Central memory CD8-positive, alpha-beta T cell (primary cell): ENCODE measurements around the gene MYF5.

ENCODE experiments used
- ATAC-seq: fragments of 150-1000 bp; cut with Tn5 transposase; replicated peaks from 2 replicates; pipeline ENCODE4 v1.10.0; 2022; ENCODE audit warnings: mild to moderate bottlenecking, moderate FRiP score, moderate number of reproducible peaks; ENCODE audit not compliant: poor library complexity, severe bottlenecking; ENCODE audit errors: extremely low read depth
- DNase-seq, 2 donors: peaks; one replicate each; pipeline ENCODE4 v3.0.0; 2021; ENCODE audit warnings: low spot score in 2 of 2
- H3K27ac Mint-ChIP-seq: one replicate; pipeline ENCODE4 v1.8.0; 2022; ENCODE audit warnings: low read depth, mild to moderate bottlenecking, moderate library complexity, mixed read lengths
- H3K27me3 Mint-ChIP-seq: one replicate; pipeline ENCODE4 v1.8.0; 2022; ENCODE audit warnings: mixed read lengths
- H3K36me3 Mint-ChIP-seq: one replicate; pipeline ENCODE4 v1.8.0; 2022; ENCODE audit warnings: mild to moderate bottlenecking, moderate library complexity, mixed read lengths; ENCODE audit not compliant: insufficient read depth
- H3K4me1 Mint-ChIP-seq: one replicate; pipeline ENCODE4 v1.8.0; 2022; ENCODE audit warnings: mixed read lengths
- H3K4me3 Mint-ChIP-seq: one replicate; pipeline ENCODE4 v1.8.0; 2022; ENCODE audit warnings: mild to moderate bottlenecking, moderate library complexity, mixed read lengths
- H3K9me3 Mint-ChIP-seq: one replicate; pipeline ENCODE4 v1.8.0; 2022; ENCODE audit warnings: mixed read lengths

MYF5 gene

DNA sequence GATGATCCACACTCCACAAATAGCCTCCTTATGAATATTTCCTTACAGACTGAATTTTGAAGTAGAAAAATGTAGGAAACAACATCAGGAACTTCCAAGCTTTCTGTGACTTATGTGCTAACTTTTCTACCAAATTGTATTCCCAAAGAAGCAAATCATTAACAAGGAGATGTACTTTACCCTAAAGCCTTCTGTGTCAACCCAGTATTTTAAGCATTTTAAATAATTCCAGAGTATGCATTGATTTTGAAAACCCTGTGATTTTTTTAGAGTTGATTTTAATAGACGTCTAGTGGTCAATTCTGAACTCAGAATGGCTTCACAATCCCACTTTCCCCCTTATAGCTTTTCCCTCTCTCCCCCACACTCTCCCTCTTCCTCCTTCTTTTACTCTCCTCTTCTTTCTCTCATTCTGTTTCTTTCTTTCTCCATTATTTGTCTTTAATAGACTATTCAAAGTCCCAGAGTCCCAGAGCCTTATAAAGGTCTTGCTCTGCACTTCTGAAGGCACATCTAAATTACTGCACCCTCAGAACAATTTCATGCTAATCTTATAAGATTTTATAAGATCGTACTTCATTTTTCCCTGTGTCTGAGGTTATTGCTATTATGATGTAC, 19.3 kb upstream of the MYF5 start:
- no peak for ATAC-seq
- H3K4me1 Mint-ChIP-seq: no peaks in the 10 kb centered on the region
- H3K9me3 Mint-ChIP-seq: peaks cover 7% of the 10 kb centered on the region

DNA sequence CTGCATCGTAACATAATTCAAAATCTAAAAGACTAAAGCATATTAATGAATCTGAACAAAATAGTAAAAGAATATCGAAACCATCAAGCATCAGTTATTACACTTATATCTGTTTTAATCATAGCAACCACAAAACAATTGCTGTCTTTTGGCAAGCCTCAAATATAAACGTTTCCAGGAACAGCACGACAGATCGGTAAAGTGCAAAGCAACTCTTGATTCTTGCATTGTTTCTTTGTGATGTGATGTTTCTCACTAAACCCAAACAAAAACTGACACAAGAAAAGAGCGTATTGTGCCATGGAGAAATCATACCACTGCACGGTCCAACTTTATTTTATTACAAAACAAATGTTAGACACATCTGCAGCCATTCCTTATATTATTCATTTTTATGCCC, 18.5 kb upstream of the MYF5 start:
- Mint-ChIP-seq H3K36me3 (no peaks in the 10 kb centered on the region), H3K27ac (no peak overlapping the region), H3K4me1 (no peaks in the 10 kb centered on the region), H3K9me3 (peaks cover 10% of the 10 kb centered on the region), H3K27me3 (no peaks in the 10 kb centered on the region), H3K4me3 (no peak overlapping the region)
- no peak for DNase-seq
- ATAC-seq: no peak

More for the DNA sequence above, 19.3 kb upstream of the MYF5 start:
- Mint-ChIP-seq H3K36me3 (no peaks in the 10 kb centered on the region), H3K4me3 (no peak overlapping the region), H3K27me3 (no peaks in the 10 kb centered on the region), H3K27ac (no peak overlapping the region)
- DNase-seq: no peak

DNA sequence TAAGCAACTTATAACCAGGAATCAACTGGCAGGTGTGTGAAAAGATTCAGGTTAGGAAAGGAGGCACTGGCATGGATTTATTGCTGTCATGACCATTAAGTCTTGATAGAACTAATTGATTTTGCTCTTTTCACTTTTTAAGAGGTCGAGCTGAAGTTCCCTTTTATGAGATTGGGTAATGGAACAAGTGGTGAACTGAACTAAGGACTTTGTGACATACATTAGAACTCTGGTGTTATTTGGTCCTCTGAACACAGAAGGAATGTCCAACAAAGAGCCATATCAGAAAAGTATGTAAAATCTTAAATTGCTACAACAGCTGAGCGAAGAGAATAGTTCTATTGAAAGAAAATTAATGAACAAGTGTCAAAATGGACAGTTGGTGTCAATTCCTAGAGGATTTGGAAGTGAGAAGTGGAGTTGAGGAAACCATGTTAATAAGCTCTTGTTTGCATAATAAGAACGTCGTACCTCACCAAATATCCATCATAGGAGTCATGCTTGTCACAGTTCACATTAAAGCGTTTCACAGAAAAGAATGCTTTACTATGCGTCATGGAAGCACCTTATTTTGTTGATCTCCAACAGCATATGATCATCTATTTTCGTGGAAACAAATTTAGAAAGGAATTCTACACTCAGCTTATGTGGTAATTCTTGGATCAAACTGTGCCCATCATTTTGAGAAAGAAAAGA, 17.7 kb upstream of the MYF5 start:
- Mint-ChIP-seq H3K4me3 (no peak overlapping the region), H3K9me3 (peaks cover 13% of the 10 kb centered on the region), H3K36me3 (no peaks in the 10 kb centered on the region), H3K27ac (no peak overlapping the region), H3K27me3 (no peaks in the 10 kb centered on the region), H3K4me1 (no peaks in the 10 kb centered on the region)
- ATAC-seq (no peak), DNase-seq (no peak)

DNA sequence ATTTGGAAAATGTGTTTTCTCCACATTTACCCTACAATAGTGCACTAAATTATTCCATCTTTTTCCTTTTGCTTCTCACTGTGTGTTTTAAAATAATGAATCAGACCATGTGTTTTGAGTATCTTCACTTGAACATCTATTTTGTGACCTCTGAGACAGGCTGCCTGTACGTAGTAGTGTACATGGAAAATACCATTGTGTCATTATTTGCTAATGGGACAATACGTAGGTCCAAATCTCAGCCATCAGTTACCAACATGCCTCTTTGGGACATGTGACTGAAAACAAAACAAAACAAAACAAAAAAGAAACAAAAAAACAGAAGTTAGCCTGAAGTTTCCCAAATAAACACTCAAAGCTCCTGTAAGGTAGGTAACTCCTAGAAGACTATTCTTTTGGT, 16.4 kb upstream of the MYF5 start:
- Mint-ChIP-seq H3K4me1 (no peaks in the 10 kb centered on the region), H3K27ac (no peak overlapping the region), H3K9me3 (peaks cover 13% of the 10 kb centered on the region), H3K4me3 (no peak overlapping the region), H3K36me3 (no peaks in the 10 kb centered on the region), H3K27me3 (no peaks in the 10 kb centered on the region)
- ATAC-seq (no peak), DNase-seq (no peak)

DNA sequence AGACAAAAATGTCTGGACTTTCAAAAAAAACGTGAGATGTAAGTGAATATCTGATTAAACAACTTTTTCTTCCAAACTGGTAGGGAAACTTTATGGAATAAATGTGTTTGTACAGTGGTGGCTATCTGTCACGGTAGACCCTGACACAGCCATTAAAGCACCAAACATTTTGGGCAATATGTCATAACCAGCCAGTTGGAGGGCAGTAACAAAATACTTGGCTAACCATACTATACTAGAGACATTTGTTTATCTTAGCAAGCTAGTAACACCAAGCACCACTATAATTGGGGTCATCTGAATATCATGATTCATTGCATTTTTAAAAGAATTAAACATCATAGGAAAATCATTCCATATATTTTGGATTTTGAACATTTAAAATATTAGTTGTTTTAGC, 15.3 kb upstream of the MYF5 start:
- ATAC-seq (no peak), DNase-seq (no peak)
- H3K27me3 Mint-ChIP-seq: no peaks in the 10 kb centered on the region
- no peak overlapping the region for H3K4me3 Mint-ChIP-seq
- H3K4me1 Mint-ChIP-seq: no peaks in the 10 kb centered on the region
- H3K9me3 Mint-ChIP-seq: peaks cover 13% of the 10 kb centered on the region
- H3K36me3 Mint-ChIP-seq: no peaks in the 10 kb centered on the region
- no peak overlapping the region for H3K27ac Mint-ChIP-seq

DNA sequence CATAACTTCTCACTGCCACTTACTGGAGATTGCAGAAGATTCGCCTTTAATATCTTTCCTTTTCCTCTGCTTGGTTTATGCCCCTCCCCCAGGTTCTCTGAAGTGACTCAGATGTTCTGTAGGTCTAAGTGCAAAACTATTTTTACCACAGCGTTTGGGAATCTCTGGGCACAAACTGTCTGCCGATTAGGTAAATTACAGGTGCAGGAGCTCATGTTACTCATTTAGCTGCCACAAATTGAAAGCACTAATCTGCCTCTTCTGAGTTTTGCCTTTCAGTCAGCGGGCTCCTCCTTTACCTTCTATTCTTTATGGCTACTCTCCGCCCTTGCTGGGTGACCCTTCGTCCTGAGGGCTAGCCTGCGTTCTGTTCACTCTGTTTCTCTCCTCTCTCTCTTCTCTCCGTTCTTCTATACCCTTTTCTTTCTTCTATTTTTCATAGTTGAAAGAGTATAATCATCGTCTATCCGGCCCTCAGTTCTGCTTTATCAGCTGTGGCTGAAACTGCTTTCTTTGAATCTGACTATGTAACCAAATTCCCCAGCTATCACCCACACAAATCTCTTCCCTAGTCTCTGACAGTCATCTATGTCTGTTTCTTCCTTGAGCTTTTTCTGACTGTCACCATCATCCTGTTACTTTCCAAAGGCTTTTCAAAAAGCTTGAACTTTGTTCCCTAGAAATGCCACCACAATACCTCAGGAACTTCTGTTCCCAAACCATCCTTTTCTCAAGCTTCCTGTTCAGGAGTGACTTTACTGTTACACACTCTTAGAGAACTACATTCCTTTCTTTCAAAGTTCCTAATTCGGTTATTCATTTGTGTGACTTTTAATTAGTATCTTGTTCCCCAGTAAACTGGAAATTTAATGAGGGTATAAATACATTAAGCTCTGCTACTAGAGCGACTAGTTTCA, 13.6 kb upstream of the MYF5 start:
- Mint-ChIP-seq H3K27ac (no peak overlapping the region), H3K4me1 (no peaks in the 10 kb centered on the region), H3K4me3 (no peak overlapping the region), H3K36me3 (no peaks in the 10 kb centered on the region), H3K27me3 (no peaks in the 10 kb centered on the region), H3K9me3 (peaks cover 13% of the 10 kb centered on the region)
- DNase-seq: no peak
- ATAC-seq: no peak

DNA sequence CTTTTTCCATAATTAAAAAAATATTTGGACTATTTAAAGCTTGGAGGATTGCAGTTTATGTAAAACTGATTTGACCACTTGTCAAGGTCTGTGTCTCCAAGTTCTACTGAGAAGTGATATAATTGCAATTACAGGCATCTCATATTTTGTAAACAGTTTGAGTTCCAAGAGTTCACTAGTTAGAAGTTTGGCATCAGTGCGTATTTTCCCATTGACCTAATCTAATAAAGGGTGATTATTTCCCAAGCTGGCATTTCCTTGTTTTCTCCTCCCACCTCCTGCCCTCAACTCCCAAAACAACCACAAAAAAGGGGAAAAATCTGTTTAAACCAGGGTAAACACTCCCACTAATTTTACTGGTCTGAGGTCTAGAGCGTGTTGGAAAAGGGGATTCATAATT, 12.3 kb upstream of the MYF5 start:
- DNase-seq: no peak
- Mint-ChIP-seq H3K4me1 (no peaks in the 10 kb centered on the region), H3K27me3 (no peaks in the 10 kb centered on the region), H3K27ac (no peak overlapping the region), H3K9me3 (peaks cover 13% of the 10 kb centered on the region), H3K36me3 (no peaks in the 10 kb centered on the region), H3K4me3 (no peak overlapping the region)
- no peak for ATAC-seq

DNA sequence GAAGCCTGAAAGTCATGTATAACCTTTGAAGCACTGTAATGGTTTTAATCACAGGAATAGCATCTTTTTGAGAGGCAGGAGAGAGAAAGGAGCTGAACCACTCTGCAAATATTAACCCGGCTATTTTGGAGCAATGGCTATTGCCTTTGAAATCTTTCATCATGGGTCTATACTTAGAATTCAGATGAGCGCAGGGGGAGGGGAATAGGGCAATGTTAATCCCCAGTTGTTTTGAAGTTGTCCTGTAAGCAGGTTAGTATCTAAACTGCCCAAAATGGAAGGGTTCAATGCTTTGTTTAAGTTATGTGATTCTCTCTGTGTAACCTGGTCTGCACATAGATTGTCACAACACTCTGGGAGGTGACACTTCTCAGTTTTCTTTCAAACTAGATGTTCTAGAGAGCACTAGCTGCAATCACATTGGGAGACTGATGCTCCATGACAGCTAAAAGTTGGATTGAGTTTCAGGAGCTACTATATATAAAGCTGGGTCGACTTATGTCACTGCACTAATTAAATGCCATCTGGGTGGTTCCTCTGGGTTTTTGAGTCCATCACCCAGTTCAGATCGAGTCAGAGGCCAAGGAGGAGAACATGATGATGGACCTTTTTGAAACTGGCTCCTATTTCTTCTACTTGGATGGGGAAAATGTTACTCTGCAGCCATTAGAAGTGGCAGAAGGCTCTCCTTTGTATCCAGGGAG, 9.4 kb upstream of the MYF5 start, which contains the start of gene MYF6:
TSS of gene MYF6 (plus strand) at position 509 of the 704 bp plus-strand sequence. CDS start at position 595, 86 bp downstream.
- ATAC-seq (no peak), DNase-seq (no peak)
- H3K27me3 Mint-ChIP-seq: no peaks in the 10 kb centered on the region
- no peak within 1 kb of the TSS for H3K27ac Mint-ChIP-seq
- no peaks in the 10 kb centered on the region for H3K36me3 Mint-ChIP-seq
- no peaks in the 10 kb centered on the region for H3K4me1 Mint-ChIP-seq
- H3K4me3 Mint-ChIP-seq: no peak within 1 kb of the TSS
- H3K9me3 Mint-ChIP-seq: peaks cover 12% of the 10 kb centered on the region

DNA sequence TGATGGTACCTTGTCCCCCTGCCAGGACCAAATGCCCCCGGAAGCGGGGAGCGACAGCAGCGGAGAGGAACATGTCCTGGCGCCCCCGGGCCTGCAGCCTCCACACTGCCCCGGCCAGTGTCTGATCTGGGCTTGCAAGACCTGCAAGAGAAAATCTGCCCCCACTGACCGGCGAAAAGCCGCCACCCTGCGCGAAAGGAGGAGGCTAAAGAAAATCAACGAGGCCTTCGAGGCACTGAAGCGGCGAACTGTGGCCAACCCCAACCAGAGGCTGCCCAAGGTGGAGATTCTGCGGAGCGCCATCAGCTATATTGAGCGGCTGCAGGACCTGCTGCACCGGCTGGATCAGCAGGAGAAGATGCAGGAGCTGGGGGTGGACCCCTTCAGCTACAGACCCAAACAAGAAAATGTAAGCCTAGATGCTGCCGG, 8.9 kb upstream of the MYF5 start:
- Mint-ChIP-seq H3K27ac (no peak overlapping the region), H3K36me3 (no peaks in the 10 kb centered on the region), H3K4me1 (no peaks in the 10 kb centered on the region), H3K9me3 (peaks cover 12% of the 10 kb centered on the region), H3K27me3 (no peaks in the 10 kb centered on the region), H3K4me3 (no peak overlapping the region)
- no peak for ATAC-seq
- DNase-seq: no peak

DNA sequence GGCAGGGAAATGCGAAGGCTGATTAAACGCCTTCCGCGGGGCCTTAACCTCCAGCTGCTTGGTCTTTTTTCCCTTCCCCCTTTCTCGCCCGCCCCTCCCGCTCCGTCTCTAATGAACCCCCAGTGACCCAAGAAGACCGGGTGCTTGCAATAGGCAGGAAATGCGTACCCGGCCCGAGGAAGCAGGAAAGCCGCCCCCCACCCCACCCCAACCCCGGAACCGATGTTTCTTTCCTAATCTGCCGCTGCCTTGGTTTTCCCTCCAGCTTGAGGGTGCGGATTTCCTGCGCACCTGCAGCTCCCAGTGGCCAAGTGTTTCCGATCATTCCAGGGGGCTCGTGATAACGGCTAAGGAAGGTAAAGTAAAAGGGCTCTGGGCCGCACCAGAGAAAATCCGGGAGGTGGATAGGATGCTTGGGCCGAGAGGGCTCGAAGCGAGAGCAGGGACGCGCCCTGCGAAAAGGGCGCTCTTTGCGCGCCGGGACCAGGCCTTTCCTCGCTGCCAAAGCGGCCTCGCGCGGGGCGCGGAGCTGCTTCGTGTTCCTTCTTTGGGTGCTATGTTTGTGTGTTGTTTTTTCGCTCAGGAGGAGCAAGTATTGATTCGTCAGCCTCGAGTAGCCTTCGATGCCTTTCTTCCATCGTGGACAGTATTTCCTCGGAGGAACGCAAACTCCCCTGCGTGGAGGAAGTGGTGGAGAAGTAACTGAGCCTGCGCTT, 8.3 kb upstream of the MYF5 start:
- Mint-ChIP-seq H3K36me3 (no peaks in the 10 kb centered on the region), H3K27ac (no peak overlapping the region), H3K4me3 (no peak overlapping the region), H3K4me1 (no peaks in the 10 kb centered on the region), H3K9me3 (peaks cover 8% of the 10 kb centered on the region), H3K27me3 (no peaks in the 10 kb centered on the region)
- ATAC-seq (no peak), DNase-seq (no peak)

DNA sequence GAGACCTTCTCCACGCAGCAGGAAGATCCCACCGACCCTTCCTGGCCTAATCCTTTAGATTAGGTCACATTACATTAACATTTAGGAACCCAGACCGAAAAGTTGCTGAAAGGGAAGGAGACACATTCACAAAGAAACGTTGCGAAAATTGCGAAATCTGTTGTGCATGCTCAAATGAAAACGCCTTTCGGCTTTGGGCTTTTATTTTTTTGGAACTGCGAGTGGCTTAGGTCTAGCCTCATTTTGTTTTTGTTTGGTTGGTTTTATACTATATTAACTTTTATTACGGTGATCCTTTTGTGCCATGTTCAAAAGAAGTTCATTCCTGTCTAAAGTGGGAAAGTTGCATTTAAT, 7.8 kb upstream of the MYF5 start:
- no peaks in the 10 kb centered on the region for H3K4me1 Mint-ChIP-seq
- H3K27ac Mint-ChIP-seq: no peak overlapping the region
- H3K27me3 Mint-ChIP-seq: peaks cover 5% of the 10 kb centered on the region
- H3K36me3 Mint-ChIP-seq: no peaks in the 10 kb centered on the region
- no peak overlapping the region for H3K4me3 Mint-ChIP-seq
- peaks cover 10% of the 10 kb centered on the region for H3K9me3 Mint-ChIP-seq
- ATAC-seq (no peak), DNase-seq (no peak)
